ENCODE measurements around the gene PEX14. TPM values are rescaled to one million over a fixed set of nuclear protein-coding genes. Genes with fewer than 3 reads are reported as not detected.

PEX14 gene
- polyA plus RNA-seq, 2 donors: 15.4 to 15.7 TPM

DNA sequence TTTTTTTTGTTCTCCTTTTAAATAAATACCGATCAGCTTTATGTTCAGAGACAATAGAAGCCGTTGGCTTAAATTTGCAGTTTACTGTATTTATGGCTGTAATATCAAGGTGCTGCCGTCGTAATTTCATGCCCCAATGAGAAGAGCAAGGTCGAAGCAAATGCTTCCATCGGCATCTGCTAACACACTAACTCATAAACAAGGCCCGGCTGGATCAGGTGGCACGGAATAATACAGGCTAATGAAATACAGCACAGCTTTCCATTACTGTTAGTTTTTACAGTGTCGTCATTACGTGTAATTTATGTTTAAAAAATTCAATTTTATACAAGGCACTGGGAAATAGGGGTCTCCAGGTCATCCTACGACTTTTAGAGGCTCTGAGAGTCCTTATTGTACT lies 119.0 kb downstream of the PEX14 start:
- 89 to 93% methylated on average over 11 of the region's 11 CpGs for WGBS, 2 donors
- peaks cover 0 to 6% of the 10 kb centered on the region in 2 donors for H3K4me1 ChIP-seq (ENCODE audit: control insufficient read depth in 2 of 2, insufficient read depth in 2 of 2, low read length in 1 of 2)
- no peak overlapping the region for H3K4me3 ChIP-seq (ENCODE audit: low read depth in 1 of 2, low read length in 2 of 2)
- no peaks in the 10 kb centered on the region for H3K9me3 ChIP-seq (ENCODE audit: control insufficient read depth in 2 of 2, insufficient read depth in 1 of 2, low read depth in 1 of 2, low read length in 1 of 2)
- no peak overlapping the region for H3K27ac ChIP-seq (ENCODE audit: low read depth in 2 of 2, low read length in 1 of 2)
- no peaks in the 10 kb centered on the region for H3K27me3 ChIP-seq (ENCODE audit: control insufficient read depth in 1 of 2, insufficient read depth in 2 of 2, low read length in 2 of 2)
- no peaks in the 10 kb centered on the region for H3K36me3 ChIP-seq (ENCODE audit: control insufficient read depth in 2 of 2, insufficient read depth in 2 of 2, low read length in 1 of 2)

DNA sequence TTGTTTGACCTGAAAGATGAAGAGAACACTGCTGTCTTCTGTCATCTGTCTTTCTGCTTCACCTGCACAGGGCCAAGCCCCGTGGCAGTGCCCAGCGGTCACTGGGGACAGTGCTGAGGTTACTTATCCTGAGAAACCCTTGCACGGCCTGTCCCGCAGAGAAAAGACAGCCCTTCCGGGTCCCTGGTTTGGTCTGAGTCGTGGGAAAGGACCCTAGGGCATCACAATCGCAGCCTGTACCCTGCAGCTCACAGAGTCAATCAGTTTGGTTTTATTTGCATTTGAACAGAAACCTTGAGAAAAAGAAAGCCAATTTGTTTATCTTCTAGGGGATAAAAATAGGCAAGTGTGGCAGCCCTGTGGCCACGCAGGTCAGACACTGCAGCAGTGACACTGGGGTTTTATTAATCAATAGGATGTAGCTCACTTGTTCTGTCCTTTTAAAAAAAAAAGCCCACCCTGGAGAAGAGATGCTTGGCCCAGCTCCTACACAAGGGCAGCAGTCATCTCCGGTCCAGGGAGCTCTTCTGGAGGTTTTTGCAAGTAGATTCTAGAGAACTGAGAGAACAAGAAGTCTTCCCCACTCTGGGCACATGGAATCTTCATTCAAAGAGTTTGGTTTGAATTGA lies 120.0 kb downstream of the PEX14 start:
- Histone ChIP-seq H3K27me3 (ENCODE audit: control insufficient read depth in 1 of 2, insufficient read depth in 2 of 2, low read length in 2 of 2) (no peaks in the 10 kb centered on the region), H3K4me3 (ENCODE audit: low read depth in 1 of 2, low read length in 2 of 2) (no peak overlapping the region), H3K36me3 (ENCODE audit: control insufficient read depth in 2 of 2, insufficient read depth in 2 of 2, low read length in 1 of 2) (no peaks in the 10 kb centered on the region), H3K27ac (ENCODE audit: low read depth in 2 of 2, low read length in 1 of 2) (no peak overlapping the region), H3K9me3 (ENCODE audit: control insufficient read depth in 2 of 2, insufficient read depth in 1 of 2, low read depth in 1 of 2, low read length in 1 of 2) (no peaks in the 10 kb centered on the region), H3K4me1 (ENCODE audit: control insufficient read depth in 2 of 2, insufficient read depth in 2 of 2, low read length in 1 of 2) (peaks cover 0 to 6% of the 10 kb centered on the region in 2 donors)
- WGBS, 2 donors: 82 to 87% methylated on average over 9 of the region's 9 CpGs

DNA sequence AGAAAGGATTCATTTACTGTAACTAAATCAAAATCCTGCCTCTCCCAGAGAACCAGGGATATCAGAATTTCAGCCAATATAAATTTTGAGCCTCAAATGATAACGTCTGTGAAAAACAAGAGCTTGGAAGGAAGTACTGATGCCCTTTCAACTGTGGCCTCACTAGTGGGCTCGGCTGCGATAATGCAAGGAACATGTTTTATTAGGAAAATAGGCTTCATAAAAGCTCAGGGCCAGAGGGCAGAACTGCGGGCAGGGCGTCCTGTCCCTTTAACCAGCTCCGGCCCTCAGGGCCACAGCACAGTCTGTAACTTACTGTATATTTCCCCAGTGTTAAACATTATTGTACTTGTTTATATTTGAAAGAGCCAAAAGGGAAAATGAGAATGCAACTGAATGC lies 122.0 kb downstream of the PEX14 start:
- Histone ChIP-seq H3K9me3 (ENCODE audit: control insufficient read depth in 2 of 2, insufficient read depth in 1 of 2, low read depth in 1 of 2, low read length in 1 of 2) (no peaks in the 10 kb centered on the region), H3K36me3 (ENCODE audit: control insufficient read depth in 2 of 2, insufficient read depth in 2 of 2, low read length in 1 of 2) (peaks cover 0 to 4% of the 10 kb centered on the region in 2 donors), H3K4me3 (ENCODE audit: low read depth in 1 of 2, low read length in 2 of 2) (no peak overlapping the region), H3K4me1 (ENCODE audit: control insufficient read depth in 2 of 2, insufficient read depth in 2 of 2, low read length in 1 of 2) (peaks cover 3 to 6% of the 10 kb centered on the region in 2 donors), H3K27me3 (ENCODE audit: control insufficient read depth in 1 of 2, insufficient read depth in 2 of 2, low read length in 2 of 2) (no peaks in the 10 kb centered on the region), H3K27ac (ENCODE audit: low read depth in 2 of 2, low read length in 1 of 2) (no peak overlapping the region)
- 77 to 84% methylated on average over 6 of the region's 6 CpGs for WGBS, 2 donors

DNA sequence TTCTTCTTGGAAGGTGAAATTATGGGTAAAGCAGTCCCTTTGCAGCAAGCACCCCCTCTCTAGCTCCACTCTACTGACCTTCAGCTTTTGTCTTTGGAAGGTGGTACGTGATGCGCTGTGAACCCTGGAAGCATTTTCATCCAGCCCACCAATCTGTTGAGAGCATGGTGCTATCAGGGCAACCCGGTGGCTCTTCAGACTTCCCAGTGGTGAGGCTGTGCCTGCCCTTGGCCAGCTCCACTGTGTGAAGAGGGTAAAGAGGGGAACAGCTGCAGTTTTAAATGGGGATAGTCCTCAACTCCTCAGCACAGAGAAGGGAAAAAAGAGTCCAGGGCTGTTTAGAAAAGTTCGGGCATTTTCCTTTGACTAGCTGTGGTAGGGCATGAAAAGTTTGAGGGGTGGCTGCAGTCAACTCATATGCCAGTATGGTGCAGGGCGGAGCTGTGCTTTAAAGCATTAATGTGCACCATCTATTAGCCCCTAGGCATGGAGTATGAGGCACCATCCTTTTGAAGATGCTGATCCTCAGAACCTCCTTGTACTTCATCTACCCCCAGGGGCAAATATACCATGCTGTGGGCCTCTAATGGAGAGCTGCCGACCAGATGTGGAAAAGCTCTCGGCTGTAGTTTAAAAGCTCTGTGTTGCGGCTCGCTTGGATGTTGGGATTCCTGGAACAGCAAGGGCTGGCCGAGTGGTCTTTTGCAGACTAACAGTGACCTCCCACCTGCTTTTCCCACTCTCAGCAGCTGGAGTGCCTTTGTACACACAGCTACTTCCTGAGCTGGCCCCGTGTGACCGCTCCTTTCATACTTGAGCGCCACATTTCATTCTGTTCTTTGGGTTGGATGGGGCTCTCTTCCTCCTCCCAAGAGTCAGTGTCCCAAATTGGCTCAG lies 123.0 kb downstream of the PEX14 start:
- no peaks in the 10 kb centered on the region for H3K27me3 ChIP-seq (ENCODE audit: control insufficient read depth in 1 of 2, insufficient read depth in 2 of 2, low read length in 2 of 2)
- no peak overlapping the region for H3K4me3 ChIP-seq (ENCODE audit: low read depth in 1 of 2, low read length in 2 of 2)
- H3K36me3 ChIP-seq (ENCODE audit: control insufficient read depth in 2 of 2, insufficient read depth in 2 of 2, low read length in 1 of 2): peaks cover 0 to 4% of the 10 kb centered on the region in 2 donors
- no peak overlapping the region for H3K27ac ChIP-seq (ENCODE audit: low read depth in 2 of 2, low read length in 1 of 2)
- peaks cover 3 to 6% of the 10 kb centered on the region in 2 donors for H3K4me1 ChIP-seq (ENCODE audit: control insufficient read depth in 2 of 2, insufficient read depth in 2 of 2, low read length in 1 of 2)
- WGBS, 2 donors: 90 to 92% methylated on average over 13 of the region's 13 CpGs
- H3K9me3 ChIP-seq (ENCODE audit: control insufficient read depth in 2 of 2, insufficient read depth in 1 of 2, low read depth in 1 of 2, low read length in 1 of 2): no peaks in the 10 kb centered on the region

DNA sequence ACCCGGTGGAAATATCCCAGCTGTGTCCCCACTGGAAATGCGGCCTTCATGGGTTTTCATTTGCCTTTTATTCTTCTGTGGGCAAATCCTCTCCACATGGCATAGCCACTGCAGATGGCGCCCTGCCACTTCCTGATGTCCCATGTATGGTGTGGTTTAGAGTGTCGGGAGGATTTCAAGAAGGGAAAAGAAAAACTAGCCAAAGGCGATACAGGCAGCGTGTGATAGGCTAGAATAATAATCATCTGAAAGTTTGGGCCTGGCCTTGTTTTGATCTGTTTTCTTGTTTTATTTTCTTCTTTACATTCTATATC lies 123.6 kb downstream of the PEX14 start:
- 78 to 80% methylated on average over 6 of the region's 6 CpGs for WGBS, 2 donors
- H3K4me1 ChIP-seq (ENCODE audit: control insufficient read depth in 2 of 2, insufficient read depth in 2 of 2, low read length in 1 of 2): peaks cover 3 to 6% of the 10 kb centered on the region in 2 donors
- no peak overlapping the region for H3K4me3 ChIP-seq (ENCODE audit: low read depth in 1 of 2, low read length in 2 of 2)
- H3K9me3 ChIP-seq (ENCODE audit: control insufficient read depth in 2 of 2, insufficient read depth in 1 of 2, low read depth in 1 of 2, low read length in 1 of 2): no peaks in the 10 kb centered on the region
- no peaks in the 10 kb centered on the region for H3K27me3 ChIP-seq (ENCODE audit: control insufficient read depth in 1 of 2, insufficient read depth in 2 of 2, low read length in 2 of 2)
- H3K27ac ChIP-seq (ENCODE audit: low read depth in 2 of 2, low read length in 1 of 2): no peak overlapping the region
- peaks cover 0 to 4% of the 10 kb centered on the region in 2 donors for H3K36me3 ChIP-seq (ENCODE audit: control insufficient read depth in 2 of 2, insufficient read depth in 2 of 2, low read length in 1 of 2)

DNA sequence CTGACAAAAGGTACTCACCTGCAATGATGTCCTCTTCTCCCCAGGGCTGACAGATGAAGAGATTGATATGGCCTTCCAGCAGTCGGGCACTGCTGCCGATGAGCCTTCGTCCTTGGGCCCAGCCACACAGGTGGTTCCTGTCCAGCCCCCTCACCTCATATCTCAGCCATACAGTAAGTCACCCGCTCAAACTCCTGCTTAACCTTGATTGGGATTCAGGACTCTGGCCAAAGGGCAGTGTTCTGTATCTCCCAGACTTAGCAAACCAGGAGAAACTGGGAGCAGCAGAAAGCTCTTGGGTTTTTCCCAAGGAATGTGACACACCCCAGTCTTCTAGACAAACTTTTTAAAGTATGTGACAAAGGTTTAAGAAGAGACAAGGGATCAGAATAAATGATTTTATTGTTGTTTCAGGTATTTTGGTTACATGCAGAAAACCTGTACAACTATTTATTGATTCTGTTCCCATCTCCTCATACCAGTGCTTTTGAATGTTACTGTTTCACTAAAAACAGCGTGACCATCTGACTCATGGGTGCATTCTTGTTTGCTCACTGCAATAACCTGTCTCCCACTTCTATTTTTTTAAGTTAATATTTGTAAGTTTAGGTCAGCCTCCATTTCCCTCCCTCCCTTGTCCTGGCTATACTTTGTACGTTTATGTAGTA lies 124.6 kb downstream of the PEX14 start:
- H3K9me3 ChIP-seq (ENCODE audit: control insufficient read depth in 2 of 2, insufficient read depth in 1 of 2, low read depth in 1 of 2, low read length in 1 of 2): no peaks in the 10 kb centered on the region
- no peak overlapping the region for H3K4me3 ChIP-seq (ENCODE audit: low read depth in 1 of 2, low read length in 2 of 2)
- 59 to 67% methylated on average over 6 of the region's 6 CpGs for whole genome bisulfite sequencing, 2 donors
- H3K27ac ChIP-seq (ENCODE audit: low read depth in 2 of 2, low read length in 1 of 2): no peak overlapping the region
- peaks cover 3 to 5% of the 10 kb centered on the region in 2 donors for H3K4me1 ChIP-seq (ENCODE audit: control insufficient read depth in 2 of 2, insufficient read depth in 2 of 2, low read length in 1 of 2)
- H3K27me3 ChIP-seq (ENCODE audit: control insufficient read depth in 1 of 2, insufficient read depth in 2 of 2, low read length in 2 of 2): no peaks in the 10 kb centered on the region
- peaks cover 0 to 4% of the 10 kb centered on the region in 2 donors for H3K36me3 ChIP-seq (ENCODE audit: control insufficient read depth in 2 of 2, insufficient read depth in 2 of 2, low read length in 1 of 2)

DNA sequence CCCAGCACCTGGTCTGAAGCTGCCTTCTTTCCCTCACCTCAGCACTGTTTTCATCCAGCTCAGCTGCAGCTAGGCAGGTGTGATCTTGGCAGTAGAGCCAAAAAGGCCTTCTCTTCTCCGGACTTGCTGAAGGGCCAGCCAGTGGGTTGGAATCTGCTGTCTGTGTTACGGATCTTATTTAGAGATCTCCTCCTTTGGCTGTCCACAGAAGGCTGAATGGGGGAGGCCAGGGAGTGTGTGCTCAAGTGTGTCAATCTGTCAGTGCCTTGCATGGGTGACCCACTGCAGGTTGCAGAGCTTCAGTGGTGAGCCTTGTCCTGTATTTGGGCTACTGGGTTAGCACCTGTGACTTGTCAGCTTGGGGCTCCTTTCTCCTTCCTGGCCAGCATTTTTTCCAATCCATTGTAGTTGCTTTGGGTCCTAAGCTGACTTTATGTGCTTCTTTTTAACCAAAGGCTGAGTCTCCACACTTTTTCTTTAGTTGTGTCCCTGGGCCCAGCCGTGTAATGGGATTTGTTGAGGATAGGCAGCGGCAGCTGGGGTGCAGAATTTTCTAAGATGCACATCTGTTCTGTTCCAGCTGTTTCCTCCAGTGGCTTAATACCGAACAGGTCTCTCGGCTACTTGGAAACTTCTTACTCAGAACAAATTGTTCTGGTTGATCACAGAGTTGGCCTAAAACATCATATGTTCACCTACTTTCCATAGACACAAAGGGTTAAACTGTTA lies 126.8 kb downstream of the PEX14 start:
- Histone ChIP-seq H3K4me3 (ENCODE audit: low read depth in 1 of 2, low read length in 2 of 2) (no peak overlapping the region), H3K27ac (ENCODE audit: low read depth in 2 of 2, low read length in 1 of 2) (no peak overlapping the region), H3K4me1 (ENCODE audit: control insufficient read depth in 2 of 2, insufficient read depth in 2 of 2, low read length in 1 of 2) (peaks cover 3% of the 10 kb centered on the region in 2 donors), H3K9me3 (ENCODE audit: control insufficient read depth in 2 of 2, insufficient read depth in 1 of 2, low read depth in 1 of 2, low read length in 1 of 2) (no peaks in the 10 kb centered on the region), H3K27me3 (ENCODE audit: control insufficient read depth in 1 of 2, insufficient read depth in 2 of 2, low read length in 2 of 2) (no peaks in the 10 kb centered on the region), H3K36me3 (ENCODE audit: control insufficient read depth in 2 of 2, insufficient read depth in 2 of 2, low read length in 1 of 2) (peaks cover 0 to 7% of the 10 kb centered on the region in 2 donors)
- 85 to 86% methylated on average over 6 of the region's 6 CpGs for WGBS, 2 donors

DNA sequence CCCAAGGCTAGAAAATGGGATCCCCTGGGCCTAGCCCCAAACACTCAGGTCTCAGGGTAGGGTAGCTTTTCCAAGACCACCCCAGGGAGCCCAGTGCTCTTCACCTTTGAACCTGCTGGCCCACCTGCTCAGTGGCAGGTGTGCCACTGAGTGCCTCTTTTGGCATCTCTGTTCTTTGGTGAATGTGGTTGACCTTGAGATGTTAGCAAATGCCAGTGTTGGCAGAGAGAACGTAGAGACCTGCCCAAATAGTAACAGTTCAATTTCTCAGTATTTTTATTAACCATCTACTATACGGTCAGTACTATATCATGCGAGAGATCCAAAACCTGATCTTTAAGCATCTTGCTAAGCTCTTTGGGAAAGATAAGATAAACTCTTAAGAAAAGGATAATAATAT lies 128.2 kb downstream of the PEX14 start:
- H3K4me1 ChIP-seq (ENCODE audit: control insufficient read depth in 2 of 2, insufficient read depth in 2 of 2, low read length in 1 of 2): peaks cover 0 to 3% of the 10 kb centered on the region in 2 donors

DNA sequence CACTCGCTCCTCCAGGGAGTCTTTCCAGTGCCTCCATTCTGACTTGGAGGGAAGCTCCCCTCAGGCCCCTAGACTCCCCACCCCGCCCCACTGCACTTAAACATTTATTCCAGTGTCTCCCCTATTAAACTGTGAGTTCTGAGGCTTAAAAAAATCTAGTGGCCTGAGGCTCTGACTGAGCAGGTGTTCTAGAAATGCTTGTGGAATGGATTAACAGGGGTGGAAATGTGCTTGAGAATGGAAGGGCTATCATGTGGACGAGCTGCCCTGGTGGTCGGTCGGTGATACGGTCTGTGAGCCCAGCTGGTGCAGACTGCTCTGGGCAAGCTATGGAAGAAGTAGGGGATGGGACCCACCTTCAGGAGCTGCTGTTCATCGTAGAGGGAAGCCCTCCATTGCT lies 130.2 kb downstream of the PEX14 start:
- no peak overlapping the region for H3K4me3 ChIP-seq (ENCODE audit: low read depth in 1 of 2, low read length in 2 of 2)
- 97 to 98% methylated on average over 7 of the region's 7 CpGs for WGBS, 2 donors
- H3K27ac ChIP-seq (ENCODE audit: low read depth in 2 of 2, low read length in 1 of 2): no peak overlapping the region
- H3K36me3 ChIP-seq (ENCODE audit: control insufficient read depth in 2 of 2, insufficient read depth in 2 of 2, low read length in 1 of 2): peaks cover 0 to 7% of the 10 kb centered on the region in 2 donors
- H3K4me1 ChIP-seq (ENCODE audit: control insufficient read depth in 2 of 2, insufficient read depth in 2 of 2, low read length in 1 of 2): peaks cover 0 to 3% of the 10 kb centered on the region in 2 donors
- H3K9me3 ChIP-seq (ENCODE audit: control insufficient read depth in 2 of 2, insufficient read depth in 1 of 2, low read depth in 1 of 2, low read length in 1 of 2): no peaks in the 10 kb centered on the region
- no peaks in the 10 kb centered on the region for H3K27me3 ChIP-seq (ENCODE audit: control insufficient read depth in 1 of 2, insufficient read depth in 2 of 2, low read length in 2 of 2)

More for the DNA sequence above, 128.2 kb downstream of the PEX14 start:
- Histone ChIP-seq H3K27me3 (ENCODE audit: control insufficient read depth in 1 of 2, insufficient read depth in 2 of 2, low read length in 2 of 2) (no peaks in the 10 kb centered on the region), H3K27ac (ENCODE audit: low read depth in 2 of 2, low read length in 1 of 2) (no peak overlapping the region), H3K36me3 (ENCODE audit: control insufficient read depth in 2 of 2, insufficient read depth in 2 of 2, low read length in 1 of 2) (peaks cover 0 to 7% of the 10 kb centered on the region in 2 donors), H3K4me3 (ENCODE audit: low read depth in 1 of 2, low read length in 2 of 2) (no peak overlapping the region), H3K9me3 (ENCODE audit: control insufficient read depth in 2 of 2, insufficient read depth in 1 of 2, low read depth in 1 of 2, low read length in 1 of 2) (no peaks in the 10 kb centered on the region)
- WGBS, 2 donors: 71 to 80% methylated on average over 3 of the region's 3 CpGs
